DOHH2 (cell line): ENCODE data around the gene RANBP1.

Source experiments
- CTCF ChIP-seq: fragments of 200-600 bp; sonication (generic); IDR thresholded peaks from one replicate; pipeline ENCODE4 v1.5.1; 2014; ENCODE audit warnings: antibody characterized with exemption, mild to moderate bottlenecking, low read depth, low read length; ENCODE audit not compliant: poor library complexity, severe bottlenecking
- EZH2phosphoT487 ChIP-seq: fragments of 200-600 bp; sonication (generic); IDR thresholded peaks from 2 replicates; pipeline ENCODE4 v1.6.1; 2017; ENCODE audit warnings: borderline replicate concordance, mild to moderate bottlenecking, antibody characterized with exemption, low read length, moderate library complexity, mixed read lengths

GRCh38 chr22:20113551-20114310 lies 2.2 kb upstream of the RANBP1 start:
- TF ChIP-seq EZH2phosphoT487 (no peak), CTCF (no peak)
